HEK293 (cell line): Measurements from ENCODE around the gene KDM5A.

ENCODE experiments used
- CTCF ChIA-PET: fragments of 350-600 bp; formaldehyde crosslinking; extraction: SDS; loops from one replicate; lab custom pipeline; 2021; ENCODE audit warnings: antibody characterized with exemption; lab: Yijun Ruan, JAX
- POLR2A ChIA-PET: fragments of 300-600 bp; formaldehyde crosslinking; extraction: SDS; loops from one replicate; lab custom pipeline; 2020; ENCODE audit warnings: antibody characterized with exemption, inconsistent platforms; lab: Yijun Ruan, JAX
- H3K27ac ChIP-seq: fragments of 200-500 bp; sonication (Bioruptor generic); 2 replicates; pipeline ENCODE4 v1.5.1; 2014; ENCODE audit warnings: low read depth, low read length, control low read depth, inconsistent platforms; ENCODE audit errors: extremely low read depth
- H3K36me3 ChIP-seq, 2 experiments: fragments of 200-500 bp in 1 of 2; sonication (Bioruptor generic) in 1 of 2; 1 replicate in 1 of 2; 2 replicates in 1 of 2; pipeline ENCODE4 v1.5.1; 2014 to 2017; ENCODE audit warnings: inconsistent platforms in 2 of 2, low read length in 2 of 2; ENCODE audit not compliant: control insufficient read depth in 2 of 2, insufficient read depth in 1 of 2
- H3K4me1 ChIP-seq: fragments of 200-500 bp; sonication (Bioruptor generic); 2 replicates; pipeline ENCODE4 v1.5.1; 2014; ENCODE audit warnings: mild to moderate bottlenecking, low read length, inconsistent platforms; ENCODE audit not compliant: control insufficient read depth, insufficient read depth
- H3K4me3 ChIP-seq: 2 replicates; pipeline ENCODE4 v1.5.1; 2011; ENCODE audit warnings: low read depth, mild to moderate bottlenecking, control low read depth, low read length, moderate library complexity
- H3K9me3 ChIP-seq: fragments of 200-500 bp; sonication (Bioruptor generic); 2 replicates; pipeline ENCODE4 v1.5.1; 2014; ENCODE audit warnings: low read depth, low read length, inconsistent platforms; ENCODE audit not compliant: control insufficient read depth, insufficient read depth
- EGR2 ChIP-seq: fragments of 450-650 bp; formaldehyde crosslinking; IDR thresholded peaks from 2 replicates; pipeline ENCODE4 v1.5.1; 2016; ENCODE audit warnings: low read depth, missing biosample characterization, missing genetic modification characterization
- IKZF3 ChIP-seq: fragments of 450-650 bp; IDR thresholded peaks from 2 replicates; pipeline ENCODE4 v1.5.0; 2018; ENCODE audit warnings: missing biosample characterization, mild to moderate bottlenecking, missing genetic modification characterization, moderate library complexity
- KLF9 ChIP-seq: fragments of 450-650 bp; formaldehyde crosslinking; IDR thresholded peaks from 2 replicates; pipeline ENCODE4 v1.5.1; 2016; ENCODE audit warnings: missing biosample characterization, missing genetic modification characterization, low read depth
- MEIS1 ChIP-seq: sonication (generic); formaldehyde crosslinking; IDR thresholded peaks from 2 replicates; pipeline ENCODE4 v1.8.1; 2022; ENCODE audit warnings: missing genetic modification reagents, mild to moderate bottlenecking, borderline replicate concordance
- ZBTB48 ChIP-seq: fragments of 450-650 bp; formaldehyde crosslinking; IDR thresholded peaks from 2 replicates; pipeline ENCODE4 v1.5.1; 2016; ENCODE audit warnings: missing biosample characterization, missing genetic modification characterization
- ZNF169 ChIP-seq: fragments of 450-650 bp; formaldehyde crosslinking; IDR thresholded peaks from 2 replicates; pipeline ENCODE4 v1.5.1; 2016; ENCODE audit warnings: missing biosample characterization, missing genetic modification characterization
- ZNF335 ChIP-seq: fragments of 450-650 bp; formaldehyde crosslinking; conservative IDR thresholded peaks from 2 replicates; pipeline ENCODE4 v1.5.1; 2016; ENCODE audit warnings: missing biosample characterization, missing genetic modification characterization
- ZNF600 ChIP-seq: fragments of 450-650 bp; formaldehyde crosslinking; IDR thresholded peaks from 2 replicates; pipeline ENCODE4 v1.5.1; 2016; ENCODE audit warnings: missing biosample characterization, missing genetic modification characterization
- ZNF660 ChIP-seq: fragments of 450-650 bp; IDR thresholded peaks from 2 replicates; pipeline ENCODE4 v1.5.1; 2018; ENCODE audit warnings: missing biosample characterization, mild to moderate bottlenecking, missing genetic modification characterization
- ZNF677 ChIP-seq: fragments of 450-650 bp; IDR thresholded peaks from 2 replicates; pipeline ENCODE4 v1.5.0; 2018; ENCODE audit warnings: missing biosample characterization, mild to moderate bottlenecking, missing genetic modification characterization, moderate library complexity
- TF ChIP-seq, protein P1 (sequence below): fragments of 450-650 bp; formaldehyde crosslinking; IDR thresholded peaks from 2 replicates; pipeline ENCODE4 v1.5.1; 2016; ENCODE audit warnings: missing biosample characterization, missing genetic modification characterization, borderline replicate concordance
- TF ChIP-seq, protein P2 (sequence below): fragments of 450-650 bp; formaldehyde crosslinking; IDR thresholded peaks from 2 replicates; pipeline ENCODE4 v1.5.1; 2016; ENCODE audit warnings: missing biosample characterization, missing genetic modification characterization, low read depth
- TF ChIP-seq, protein P3 (sequence below): fragments of 450-650 bp; formaldehyde crosslinking; IDR thresholded peaks from 2 replicates; pipeline ENCODE4 v1.5.1; 2016; ENCODE audit warnings: missing biosample characterization, missing genetic modification characterization
- TF ChIP-seq, protein P4 (sequence below): fragments of 450-650 bp; formaldehyde crosslinking; IDR thresholded peaks from 2 replicates; pipeline ENCODE4 v1.5.1; 2017; ENCODE audit warnings: missing biosample characterization, missing genetic modification characterization

Gene KDM5A

DNA sequence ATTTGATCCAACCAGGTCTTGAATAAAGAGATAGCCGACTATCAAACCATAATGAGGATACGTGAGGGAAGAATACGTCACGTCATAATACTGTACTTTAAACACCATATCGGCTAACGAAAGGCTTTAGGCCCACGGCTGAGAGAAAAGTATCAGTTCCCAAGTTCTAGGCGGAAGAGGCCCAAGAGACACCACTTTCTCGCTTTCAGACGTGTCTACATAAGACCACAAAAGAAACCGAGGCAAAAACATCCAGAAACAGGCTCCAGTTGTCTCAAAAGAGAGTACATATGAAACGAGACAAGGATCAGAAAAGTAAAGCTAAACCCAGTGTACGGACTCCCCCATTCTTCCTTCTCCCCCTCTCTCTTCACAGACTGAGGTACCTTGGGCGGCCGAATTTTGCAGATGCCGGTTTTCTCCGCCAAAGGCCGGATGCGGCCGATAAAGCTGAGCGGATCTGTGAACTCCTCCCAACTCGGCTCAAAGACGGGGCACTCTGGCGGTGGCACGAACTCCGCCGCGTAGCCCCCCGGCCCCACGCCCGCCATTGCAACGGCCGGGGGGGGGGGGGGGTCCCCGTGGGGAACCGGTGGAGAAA, 479 bp downstream of the KDM5A start:
- Histone ChIP-seq H3K4me3 (peak overlapping the region; percentile 89), H3K27ac (peak overlapping the region; percentile 92), H3K36me3 (peaks cover 18 to 20% of the 10 kb centered on the region in 2 experiments)
- CTCF ChIA-PET, result interaction anchor here (0.9 kb wide), 1 partner anchor 11 kb away, joined by 3 read pairs; no protein-coding TSS in a partner anchor
- TF ChIP-seq, protein P1, sequence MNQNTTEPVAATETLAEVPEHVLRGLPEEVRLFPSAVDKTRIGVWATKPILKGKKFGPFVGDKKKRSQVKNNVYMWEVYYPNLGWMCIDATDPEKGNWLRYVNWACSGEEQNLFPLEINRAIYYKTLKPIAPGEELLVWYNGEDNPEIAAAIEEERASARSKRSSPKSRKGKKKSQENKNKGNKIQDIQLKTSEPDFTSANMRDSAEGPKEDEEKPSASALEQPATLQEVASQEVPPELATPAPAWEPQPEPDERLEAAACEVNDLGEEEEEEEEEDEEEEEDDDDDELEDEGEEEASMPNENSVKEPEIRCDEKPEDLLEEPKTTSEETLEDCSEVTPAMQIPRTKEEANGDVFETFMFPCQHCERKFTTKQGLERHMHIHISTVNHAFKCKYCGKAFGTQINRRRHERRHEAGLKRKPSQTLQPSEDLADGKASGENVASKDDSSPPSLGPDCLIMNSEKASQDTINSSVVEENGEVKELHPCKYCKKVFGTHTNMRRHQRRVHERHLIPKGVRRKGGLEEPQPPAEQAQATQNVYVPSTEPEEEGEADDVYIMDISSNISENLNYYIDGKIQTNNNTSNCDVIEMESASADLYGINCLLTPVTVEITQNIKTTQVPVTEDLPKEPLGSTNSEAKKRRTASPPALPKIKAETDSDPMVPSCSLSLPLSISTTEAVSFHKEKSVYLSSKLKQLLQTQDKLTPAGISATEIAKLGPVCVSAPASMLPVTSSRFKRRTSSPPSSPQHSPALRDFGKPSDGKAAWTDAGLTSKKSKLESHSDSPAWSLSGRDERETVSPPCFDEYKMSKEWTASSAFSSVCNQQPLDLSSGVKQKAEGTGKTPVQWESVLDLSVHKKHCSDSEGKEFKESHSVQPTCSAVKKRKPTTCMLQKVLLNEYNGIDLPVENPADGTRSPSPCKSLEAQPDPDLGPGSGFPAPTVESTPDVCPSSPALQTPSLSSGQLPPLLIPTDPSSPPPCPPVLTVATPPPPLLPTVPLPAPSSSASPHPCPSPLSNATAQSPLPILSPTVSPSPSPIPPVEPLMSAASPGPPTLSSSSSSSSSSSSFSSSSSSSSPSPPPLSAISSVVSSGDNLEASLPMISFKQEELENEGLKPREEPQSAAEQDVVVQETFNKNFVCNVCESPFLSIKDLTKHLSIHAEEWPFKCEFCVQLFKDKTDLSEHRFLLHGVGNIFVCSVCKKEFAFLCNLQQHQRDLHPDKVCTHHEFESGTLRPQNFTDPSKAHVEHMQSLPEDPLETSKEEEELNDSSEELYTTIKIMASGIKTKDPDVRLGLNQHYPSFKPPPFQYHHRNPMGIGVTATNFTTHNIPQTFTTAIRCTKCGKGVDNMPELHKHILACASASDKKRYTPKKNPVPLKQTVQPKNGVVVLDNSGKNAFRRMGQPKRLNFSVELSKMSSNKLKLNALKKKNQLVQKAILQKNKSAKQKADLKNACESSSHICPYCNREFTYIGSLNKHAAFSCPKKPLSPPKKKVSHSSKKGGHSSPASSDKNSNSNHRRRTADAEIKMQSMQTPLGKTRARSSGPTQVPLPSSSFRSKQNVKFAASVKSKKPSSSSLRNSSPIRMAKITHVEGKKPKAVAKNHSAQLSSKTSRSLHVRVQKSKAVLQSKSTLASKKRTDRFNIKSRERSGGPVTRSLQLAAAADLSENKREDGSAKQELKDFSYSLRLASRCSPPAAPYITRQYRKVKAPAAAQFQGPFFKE (tag by site-specific recombination), result no peak
- peak; percentile 28 for TF ChIP-seq ZNF335 (tag by site-specific recombination)
- TF ChIP-seq, protein P2, sequence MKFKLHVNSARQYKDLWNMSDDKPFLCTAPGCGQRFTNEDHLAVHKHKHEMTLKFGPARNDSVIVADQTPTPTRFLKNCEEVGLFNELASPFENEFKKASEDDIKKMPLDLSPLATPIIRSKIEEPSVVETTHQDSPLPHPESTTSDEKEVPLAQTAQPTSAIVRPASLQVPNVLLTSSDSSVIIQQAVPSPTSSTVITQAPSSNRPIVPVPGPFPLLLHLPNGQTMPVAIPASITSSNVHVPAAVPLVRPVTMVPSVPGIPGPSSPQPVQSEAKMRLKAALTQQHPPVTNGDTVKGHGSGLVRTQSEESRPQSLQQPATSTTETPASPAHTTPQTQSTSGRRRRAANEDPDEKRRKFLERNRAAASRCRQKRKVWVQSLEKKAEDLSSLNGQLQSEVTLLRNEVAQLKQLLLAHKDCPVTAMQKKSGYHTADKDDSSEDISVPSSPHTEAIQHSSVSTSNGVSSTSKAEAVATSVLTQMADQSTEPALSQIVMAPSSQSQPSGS (tag by site-specific recombination), result peak; percentile 42; the same call in 1 of the 2 replicates
- TF ChIP-seq, all 188 proteins: peak for 2
- no peaks in the 10 kb centered on the region for H3K9me3 ChIP-seq
- POLR2A ChIA-PET, result interaction anchor here (0.6 to 4.2 kb wide), 4 partner anchors 11 to 107 kb away, joined by 4 to 36 read pairs (median 6); partner anchors contain the start of gene CCDC77
- peaks cover 9% of the 10 kb centered on the region for H3K4me1 ChIP-seq

DNA sequence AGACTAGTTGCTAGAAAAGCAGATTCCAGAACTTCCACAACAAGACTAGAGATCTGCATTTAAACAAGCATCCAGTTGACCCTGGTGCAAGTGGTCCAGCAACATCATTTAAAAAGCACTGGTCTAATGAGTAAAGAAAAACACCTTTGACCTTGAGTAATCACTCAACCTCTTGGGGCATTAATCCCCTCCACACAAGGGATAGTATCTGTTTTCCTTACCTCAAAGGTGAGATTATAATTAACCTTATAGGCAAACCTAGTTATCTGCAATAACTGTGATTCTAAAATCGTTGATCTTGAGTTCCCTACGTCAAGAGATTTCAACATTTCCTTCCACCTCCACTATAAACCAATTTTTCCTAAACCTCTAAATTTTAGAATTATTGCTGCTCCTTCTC, 1.1 kb downstream of the KDM5A start:
- Histone ChIP-seq H3K4me3 (peak overlapping the region; percentile 89), H3K9me3 (no peaks in the 10 kb centered on the region), H3K4me1 (peaks cover 9% of the 10 kb centered on the region), H3K36me3 (peaks cover 24 to 27% of the 10 kb centered on the region in 2 experiments), H3K27ac (no peak overlapping the region)
- CTCF ChIA-PET, result no interaction called here
- TF ChIP-seq ZBTB48 (tag by site-specific recombination) (peak; percentile 70), ZNF169 (tag by site-specific recombination) (no peak), ZNF600 (peak; percentile 31; the same call in 1 of the 2 replicates), ZNF677 (no peak), EGR2 (no peak)
- TF ChIP-seq, protein P3, sequence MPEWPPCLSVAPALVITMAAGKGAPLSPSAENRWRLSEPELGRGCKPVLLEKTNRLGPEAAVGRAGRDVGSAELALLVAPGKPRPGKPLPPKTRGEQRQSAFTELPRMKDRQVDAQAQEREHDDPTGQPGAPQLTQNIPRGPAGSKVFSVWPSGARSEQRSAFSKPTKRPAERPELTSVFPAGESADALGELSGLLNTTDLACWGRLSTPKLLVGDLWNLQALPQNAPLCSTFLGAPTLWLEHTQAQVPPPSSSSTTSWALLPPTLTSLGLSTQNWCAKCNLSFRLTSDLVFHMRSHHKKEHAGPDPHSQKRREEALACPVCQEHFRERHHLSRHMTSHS (tag by site-specific recombination), result no peak
- POLR2A ChIA-PET, result interaction anchor here (0.6 to 4.2 kb wide), 2 partner anchors 14 to 46 kb away, joined by 3 to 36 read pairs; partner anchors contain the start of gene CCDC77

DNA sequence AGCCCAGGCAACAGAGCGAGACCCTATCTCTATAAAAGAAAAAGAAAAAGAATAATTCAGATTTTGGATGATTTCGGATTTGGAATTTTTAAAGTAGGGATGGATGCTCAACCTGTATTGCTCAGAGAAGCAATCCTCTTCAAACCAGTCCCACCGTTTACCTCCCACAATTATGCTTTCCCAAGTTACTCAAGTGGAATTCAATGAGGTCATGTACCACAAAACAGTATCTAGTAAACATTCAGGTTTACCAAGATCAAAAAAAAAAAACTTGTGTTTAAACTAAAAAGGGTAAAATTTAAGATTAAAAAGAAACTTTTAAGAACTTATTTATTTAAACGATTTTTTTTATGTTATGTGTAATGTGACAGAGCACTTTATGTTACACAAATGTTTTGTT, 2.5 kb downstream of the KDM5A start:
- H3K27ac ChIP-seq, result no peak overlapping the region
- CTCF ChIA-PET, result interaction anchor here (0.5 to 1.1 kb wide), 2 partner anchors 33 kb away, joined by 3 to 5 read pairs; no protein-coding TSS in a partner anchor
- POLR2A ChIA-PET, result interaction anchor here (1.8 kb wide), 1 partner anchor 14 kb away, joined by 6 read pairs; the partner anchor contains the start of gene CCDC77
- H3K36me3 ChIP-seq, result peaks cover 36 to 40% of the 10 kb centered on the region in 2 experiments
- TF ChIP-seq, protein P4, sequence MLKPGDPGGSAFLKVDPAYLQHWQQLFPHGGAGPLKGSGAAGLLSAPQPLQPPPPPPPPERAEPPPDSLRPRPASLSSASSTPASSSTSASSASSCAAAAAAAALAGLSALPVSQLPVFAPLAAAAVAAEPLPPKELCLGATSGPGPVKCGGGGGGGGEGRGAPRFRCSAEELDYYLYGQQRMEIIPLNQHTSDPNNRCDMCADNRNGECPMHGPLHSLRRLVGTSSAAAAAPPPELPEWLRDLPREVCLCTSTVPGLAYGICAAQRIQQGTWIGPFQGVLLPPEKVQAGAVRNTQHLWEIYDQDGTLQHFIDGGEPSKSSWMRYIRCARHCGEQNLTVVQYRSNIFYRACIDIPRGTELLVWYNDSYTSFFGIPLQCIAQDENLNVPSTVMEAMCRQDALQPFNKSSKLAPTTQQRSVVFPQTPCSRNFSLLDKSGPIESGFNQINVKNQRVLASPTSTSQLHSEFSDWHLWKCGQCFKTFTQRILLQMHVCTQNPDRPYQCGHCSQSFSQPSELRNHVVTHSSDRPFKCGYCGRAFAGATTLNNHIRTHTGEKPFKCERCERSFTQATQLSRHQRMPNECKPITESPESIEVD (tag by site-specific recombination), result peak; percentile 61
- TF ChIP-seq, protein P2 (tag by site-specific recombination), result peak; percentile 63; the same call in 1 of the 2 replicates
- TF ChIP-seq ZNF660, result peak; percentile 41; the same call in 1 of the 2 replicates
- TF ChIP-seq KLF9 (tag by site-specific recombination), result no peak
- TF ChIP-seq MEIS1 (CRISPR knock-in tag), result no peak
- 0 out of 2 replicates have a peak, but pooled peaks have one; percentile 18 for TF ChIP-seq ZNF335 (tag by site-specific recombination)
- TF ChIP-seq IKZF3 (tag by site-specific recombination), result 0 out of 2 replicates have a peak, but pooled peaks have one; percentile 25
- H3K4me3 ChIP-seq, result peak overlapping the region; percentile 89
- no peaks in the 10 kb centered on the region for H3K9me3 ChIP-seq
- peaks cover 9% of the 10 kb centered on the region for H3K4me1 ChIP-seq
